GM06990 (cell line): ENCODE results near the gene MAD1L1.

ENCODE experiments used
- DNase-seq: peaks from one replicate; pipeline ENCODE4 v3.0.0-alpha.2; 2011; ENCODE audit not compliant: insufficient read length; ENCODE audit errors: extremely low read depth
- H3K27me3 ChIP-seq: replicated peaks from 2 replicates; pipeline ENCODE4 v1.6.0; 2011; ENCODE audit warnings: low read length; ENCODE audit not compliant: control insufficient read depth, insufficient read depth
- H3K36me3 ChIP-seq: 2 replicates; pipeline ENCODE4 v1.5.1; 2011; ENCODE audit warnings: low read length; ENCODE audit not compliant: control insufficient read depth, insufficient read depth
- H3K4me3 ChIP-seq: replicated peaks from 2 replicates; pipeline ENCODE4 v1.5.1; 2011; ENCODE audit warnings: low read depth, mild to moderate bottlenecking, control low read depth, low read length
- CTCF ChIP-seq: IDR thresholded peaks from 2 replicates; pipeline ENCODE4 v1.5.1; 2011; ENCODE audit warnings: low read length, control low read depth, mild to moderate bottlenecking, inconsistent platforms; ENCODE audit not compliant: insufficient read depth, poor library complexity, severe bottlenecking

MAD1L1 gene

DNA sequence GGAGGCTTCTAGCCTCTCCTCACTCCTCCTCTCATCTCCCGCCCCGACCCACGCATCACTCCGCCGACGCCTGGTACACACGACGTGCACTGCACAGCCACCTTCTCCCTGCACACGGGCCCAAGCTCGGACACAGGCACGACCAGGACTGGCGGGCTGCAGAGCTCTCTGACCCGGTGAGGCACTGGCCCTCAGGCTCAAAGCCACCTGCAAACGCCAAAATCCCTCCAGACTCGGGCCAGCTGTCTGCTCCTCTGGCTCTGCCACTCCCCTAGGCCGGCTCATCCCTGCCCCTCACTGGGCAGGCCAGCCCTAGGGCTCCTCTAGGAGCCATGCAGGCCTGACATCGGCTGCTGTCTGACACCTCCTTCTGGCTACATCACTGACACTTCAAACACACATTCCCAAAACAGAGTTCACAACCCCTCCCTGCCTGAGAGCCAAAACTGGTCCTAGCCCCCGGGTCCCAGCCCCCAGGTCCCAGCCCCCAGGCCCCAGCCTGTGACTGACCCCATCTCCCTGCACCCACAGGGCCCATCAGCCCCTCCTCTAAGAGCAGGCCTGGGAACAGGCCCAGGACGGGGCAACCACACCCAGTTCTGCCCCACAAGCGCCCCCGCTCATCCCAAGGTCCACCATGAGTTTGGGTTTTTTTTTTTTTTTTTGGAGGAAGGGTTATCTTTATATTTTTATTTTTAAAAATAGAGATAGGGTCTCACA is 35.1 kb downstream of the MAD1L1 start:
- no peak for DNase-seq
- TF ChIP-seq CTCF = no peak
- no peak overlapping the region for H3K4me3 ChIP-seq
- peaks cover 34% of the 10 kb centered on the region for H3K36me3 ChIP-seq
- H3K27me3 ChIP-seq = no peaks in the 10 kb centered on the region

DNA sequence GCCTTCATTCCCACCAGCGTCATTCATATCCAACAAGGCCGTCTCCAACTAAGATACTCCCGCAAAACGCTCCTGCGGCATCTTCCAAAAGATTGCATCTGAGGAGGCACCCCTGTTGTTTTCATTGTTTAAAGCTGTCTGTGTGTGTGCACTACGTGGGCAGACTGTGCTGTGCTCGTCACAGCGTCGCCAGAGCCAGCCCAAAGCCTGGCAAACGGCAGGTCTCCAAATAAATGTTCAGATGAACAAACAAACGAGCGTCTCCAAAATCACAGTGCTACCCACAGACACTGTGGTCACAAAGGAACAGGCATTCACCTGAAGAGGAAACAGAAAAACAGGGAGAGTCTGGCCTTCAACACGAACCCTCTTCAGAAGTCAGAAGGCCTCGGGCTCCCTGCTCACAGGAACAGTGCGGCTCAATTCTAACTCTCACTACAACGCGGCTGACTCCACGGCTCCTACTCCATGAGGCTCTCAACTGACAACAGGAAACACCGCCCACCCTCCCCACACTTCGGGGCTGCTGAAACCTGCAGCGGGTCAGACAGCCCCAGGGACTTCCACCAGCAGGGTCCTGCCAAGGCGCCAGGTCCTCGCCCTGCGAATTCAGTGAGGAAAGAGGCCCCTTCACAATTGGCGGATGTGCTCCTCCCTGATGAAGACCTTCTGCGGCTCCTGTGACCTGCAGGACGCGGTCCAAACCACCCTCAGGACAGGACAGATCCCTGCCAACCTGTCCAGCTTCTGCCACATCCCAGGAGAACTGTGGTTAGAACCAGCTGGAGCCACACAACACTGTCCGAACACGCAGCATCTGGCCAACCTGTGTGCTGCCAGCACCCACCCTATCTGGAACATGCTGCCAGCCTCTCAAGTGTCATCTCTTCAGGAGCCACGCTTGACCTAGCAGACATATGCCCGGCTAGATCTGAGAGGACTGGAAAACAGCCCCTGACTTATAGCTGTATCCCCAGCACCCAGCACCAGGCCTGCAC is 36.1 kb downstream of the MAD1L1 start:
- no peak for TF ChIP-seq CTCF
- no peaks in the 10 kb centered on the region for H3K27me3 ChIP-seq
- peaks cover 32% of the 10 kb centered on the region for H3K36me3 ChIP-seq
- no peak for DNase-seq
- H3K4me3 ChIP-seq = no peak overlapping the region

GRCh38 chr7:2195400-2196246 is 37.1 kb downstream of the MAD1L1 start:
- no peak for DNase-seq
- no peak overlapping the region for H3K4me3 ChIP-seq
- no peak for TF ChIP-seq CTCF
- H3K27me3 ChIP-seq = no peaks in the 10 kb centered on the region
- H3K36me3 ChIP-seq = peaks cover 30% of the 10 kb centered on the region

DNA sequence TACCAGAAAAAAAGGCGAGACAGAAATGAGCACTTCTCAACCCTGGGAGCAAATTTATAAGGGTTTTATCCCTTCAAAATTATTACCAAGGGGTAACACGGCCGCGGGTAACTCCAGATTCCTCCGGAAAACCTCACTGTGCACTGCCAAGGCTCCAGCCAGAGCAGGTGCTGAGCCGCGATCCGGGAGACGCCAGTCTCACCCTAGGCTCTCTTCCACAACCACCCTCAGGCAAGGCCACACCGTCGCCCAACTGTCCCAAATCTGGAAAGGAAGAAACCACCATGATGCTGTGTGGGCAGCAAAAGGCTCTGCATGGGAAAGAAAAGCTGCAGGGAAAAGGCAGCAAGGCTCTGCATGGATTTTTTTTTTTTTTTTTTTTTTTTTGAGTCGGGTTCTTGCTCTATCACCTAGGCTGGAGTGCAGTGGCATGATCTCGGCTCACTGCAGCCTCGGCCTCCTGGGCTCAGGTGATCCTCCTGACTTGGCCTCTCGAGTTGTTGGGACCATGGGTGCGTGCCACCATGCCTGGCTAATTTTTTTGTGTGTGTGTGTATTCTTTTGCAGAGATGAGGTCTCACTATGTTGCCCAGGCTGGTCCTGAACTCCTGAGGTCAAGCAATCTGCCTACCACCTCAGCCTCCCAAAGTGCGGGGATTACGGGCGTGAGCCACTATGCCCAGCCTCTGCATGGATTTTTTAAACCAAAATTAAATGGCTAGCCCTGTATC is 39.0 kb downstream of the MAD1L1 start:
- Histone ChIP-seq H3K36me3 (peaks cover 22% of the 10 kb centered on the region), H3K27me3 (no peaks in the 10 kb centered on the region), H3K4me3 (no peak overlapping the region)
- DNase-seq = no peak
- TF ChIP-seq CTCF = no peak
